HCT116 (cell line): ENCODE data around the gene RYR2. TPM values are rescaled to one million over a fixed set of nuclear protein-coding genes. Genes with fewer than 3 reads are reported as not detected.

Source experiments
- ATAC-seq: fragments of 200-7000 bp; cut with Tn5 transposase; 2 replicates; pipeline ENCODE4 v1.9.1; 2020; ENCODE audit warnings: mild to moderate bottlenecking, moderate library complexity
- BruUV-seq: library from RNA; stranded (reverse); fragments of 400-500 nt; replicated peaks from 2 replicates; lab custom pipeline; 2021; lab: Mats Ljungman, UMichigan
- CTCF ChIA-PET: fragments of 300-600 bp; sonication (Branson Sonifier 250); formaldehyde crosslinking; loops from one replicate; lab custom pipeline; 2021; ENCODE audit warnings: antibody characterized with exemption; lab: Charles Lee
- POLR2A ChIA-PET: fragments of 300-600, 350-600 bp; sonication (Branson Sonifier 250); formaldehyde crosslinking; loops from one replicate; lab custom pipeline; 2021; ENCODE audit warnings: antibody characterized with exemption; lab: Charles Lee
- RAD21 ChIA-PET, 2 experiments: fragments of 300-600 bp; sonication (Branson Sonifier 250); formaldehyde crosslinking; loops; one replicate each; lab custom pipeline; 2023; ENCODE audit warnings: low total read pairs in 2 of 2; ENCODE audit not compliant: uncharacterized antibody in 2 of 2, unreplicated experiment in 2 of 2, low non-redundant PET in 1 of 2; lab: Charles Lee
- DNase-seq: peaks from one replicate; pipeline ENCODE4 v3.0.0-alpha.2; 2010; ENCODE audit warnings: low read depth, low spot score
- H2AFZ ChIP-seq: fragments of 200-600 bp; shearing (Covaris generic), sonication (generic); 2 replicates; pipeline ENCODE4 v1.6.1; 2017; ENCODE audit warnings: low read depth, mixed run types, mixed read lengths, antibody characterized with exemption, low read length; ENCODE audit not compliant: poor library complexity, severe bottlenecking
- H3K27ac ChIP-seq: 2 replicates; pipeline ENCODE4 v1.5.1; 2012; ENCODE audit warnings: low read depth, low read length
- H3K27me3 ChIP-seq: fragments of 200-600 bp; sonication (generic); 2 replicates; pipeline ENCODE4 v1.6.1; 2016; ENCODE audit warnings: mixed run types, low read length, mixed read lengths; ENCODE audit not compliant: insufficient read depth
- H3K36me3 ChIP-seq, 2 experiments: fragments of 200-500 bp in 1 of 2; fragments of 200-600 bp in 1 of 2; sonication (Bioruptor generic) in 1 of 2; sonication (generic) in 1 of 2; 2 replicates each; pipeline versions ENCODE4 v1.5.1 to v1.6.1; 2014 to 2016; ENCODE audit warnings: low read length in 2 of 2, inconsistent platforms in 1 of 2, mixed read lengths in 1 of 2, mixed run types in 1 of 2; ENCODE audit not compliant: insufficient read depth in 2 of 2, control insufficient read depth in 1 of 2
- H3K4me1 ChIP-seq, 2 experiments: fragments of 200-600 bp in 1 of 2; sonication (generic) in 1 of 2; 2 replicates each; pipeline versions ENCODE4 v1.5.1 to v1.6.1; 2012 to 2017; ENCODE audit warnings: low read length in 2 of 2, inconsistent platforms in 1 of 2, mild to moderate bottlenecking in 1 of 2, mixed read lengths in 1 of 2, mixed run types in 1 of 2, moderate library complexity in 1 of 2; ENCODE audit not compliant: insufficient read depth in 2 of 2, control insufficient read depth in 1 of 2
- H3K4me2 ChIP-seq: fragments of 200-600 bp; sonication (generic); 2 replicates; pipeline ENCODE4 v1.6.1; 2017; ENCODE audit warnings: mixed run types, low read length, mixed read lengths
- H3K4me3 ChIP-seq, 2 experiments: fragments of 200-600 bp in 1 of 2; sonication (generic) in 1 of 2; replicated peaks in 1 of 2; 2 replicates each; pipeline ENCODE4 v1.5.1; 2011 to 2016; ENCODE audit warnings: low read length in 2 of 2, control low read depth in 1 of 2, low read depth in 1 of 2, mild to moderate bottlenecking in 1 of 2, mixed read lengths in 1 of 2, mixed run types in 1 of 2
- H3K79me2 ChIP-seq: fragments of 200-600 bp; sonication (generic); 2 replicates; pipeline ENCODE4 v1.6.1; 2017; ENCODE audit warnings: mild to moderate bottlenecking, mixed run types, low read length, moderate library complexity, mixed read lengths; ENCODE audit not compliant: insufficient read depth
- H3K9ac ChIP-seq: fragments of 200-600 bp; sonication (generic); 2 replicates; pipeline ENCODE4 v1.6.1; 2016; ENCODE audit warnings: low read length, mixed read lengths
- H3K9me2 ChIP-seq: fragments of 200-600 bp; sonication (generic), shearing (Covaris generic); 2 replicates; pipeline ENCODE4 v1.6.1; 2017; ENCODE audit warnings: mixed run types, mild to moderate bottlenecking, moderate library complexity; ENCODE audit not compliant: insufficient read depth
- H3K9me3 ChIP-seq, 2 experiments: fragments of 200-500 bp in 1 of 2; fragments of 200-600 bp in 1 of 2; sonication (Bioruptor generic) in 1 of 2; sonication (generic) in 1 of 2; 2 replicates each; pipeline ENCODE4 v1.6.1; 2014 to 2017; ENCODE audit warnings: low read length in 2 of 2, mixed read lengths in 2 of 2, inconsistent platforms in 1 of 2, low read depth in 1 of 2, mild to moderate bottlenecking in 1 of 2, mixed run types in 1 of 2, moderate library complexity in 1 of 2; ENCODE audit not compliant: control insufficient read depth in 1 of 2, insufficient read depth in 1 of 2
- H4K20me1 ChIP-seq: fragments of 200-600 bp; sonication (generic), shearing (Covaris generic); 2 replicates; pipeline ENCODE4 v1.6.1; 2017; ENCODE audit warnings: mixed run types, mild to moderate bottlenecking, moderate library complexity; ENCODE audit not compliant: insufficient read depth
- ATF3 ChIP-seq: IDR thresholded peaks from 2 replicates; pipeline ENCODE4 v1.6.1; 2012
- MAX ChIP-seq: IDR thresholded peaks from 2 replicates; pipeline ENCODE4 v1.6.1; 2012
- REST ChIP-seq: IDR thresholded peaks from 2 replicates; pipeline ENCODE4 v1.6.1; 2012; ENCODE audit warnings: low read depth
- TCF7L2 ChIP-seq: IDR thresholded peaks from 2 replicates; pipeline ENCODE4 v1.7.0; 2011; ENCODE audit warnings: borderline replicate concordance, inconsistent platforms; ENCODE audit not compliant: insufficient read depth, insufficient read length; ENCODE audit errors: extremely low read depth
- YY1 ChIP-seq: IDR thresholded peaks from 2 replicates; pipeline ENCODE4 v1.6.1; 2011; ENCODE audit warnings: low read length, low read depth, moderate library complexity, mild to moderate bottlenecking; ENCODE audit not compliant: insufficient replicate concordance; ENCODE audit errors: extremely low read depth
- intact Hi-C: fragments of 100-400 bp; cut with micrococcal nuclease; formaldehyde crosslinking; loops from 2 replicates; pipeline ENCODE4 v1.10.0; 2022
- total RNA-seq: library from RNA; stranded (reverse); gene quantifications from one replicate; pipeline ENCODE4 v1.2.1, GENCODE V29; 2021; ENCODE audit not compliant: unreplicated experiment

The RYR2 gene
- total RNA-seq, 1 experiment from 2014 or later = 0.02 TPM

- Histone ChIP-seq H3K4me3 (no peak overlapping the region), H3K27ac (no peak overlapping the region), H3K9ac (no peak overlapping the region), H2AFZ (no peak overlapping the region), H3K79me2 (no peaks in the 10 kb centered on the region), H3K4me2 (no peak overlapping the region), H4K20me1 (no peaks in the 10 kb centered on the region), H3K9me3 (no peaks in the 10 kb centered on the region), H3K36me3 (no peaks in the 10 kb centered on the region), H3K4me1 (no peaks in the 10 kb centered on the region), H3K9me2 (no peaks in the 10 kb centered on the region), H3K27me3 (peaks cover 5% of the 10 kb centered on the region; the same call in 1 of the 2 replicates)
- intact Hi-C loops = no loop called here
- no TSS peak for BruUV-seq
- ChIA-PET POLR2A (no interaction called here), CTCF (no interaction called here), RAD21 (no interaction called here)
- TF ChIP-seq MAX = no peak
- no peak for TF ChIP-seq TCF7L2
- no peak for TF ChIP-seq ATF3
- TF ChIP-seq REST = no peak
- TF ChIP-seq YY1 = no peak
- no peak for ATAC-seq
- no peak for DNase-seq
Measured at GRCh38 chr1:236997361-236997760, 44.6 kb upstream of the RYR2 start.
